GM12891 (cell line): ENCODE measurements around the gene SLC2A8.

Source experiments
- PAX5 ChIP-seq: IDR thresholded peaks from 2 replicates; pipeline ENCODE4 v1.6.1; 2011; ENCODE audit warnings: low read length, moderate library complexity, mild to moderate bottlenecking; ENCODE audit not compliant: insufficient read depth, severe bottlenecking
- POLR2A ChIP-seq: IDR thresholded peaks from 2 replicates; pipeline ENCODE4 v1.6.1; 2011; ENCODE audit warnings: low read depth, low read length, control low read depth
- POLR2AphosphoS5 ChIP-seq: IDR thresholded peaks from 2 replicates; pipeline ENCODE4 v1.6.1; 2011; ENCODE audit warnings: low read depth, low read length, control low read depth
- POU2F2 ChIP-seq: IDR thresholded peaks from 2 replicates; pipeline ENCODE4 v1.6.1; 2011; ENCODE audit warnings: low read depth, mild to moderate bottlenecking, control low read depth, low read length, moderate library complexity
- SPI1 ChIP-seq: IDR thresholded peaks from 2 replicates; pipeline ENCODE4 v1.6.1; 2011; ENCODE audit warnings: low read depth, low read length, control low read depth
- TAF1 ChIP-seq: IDR thresholded peaks from 2 replicates; pipeline ENCODE4 v1.6.1; 2011; ENCODE audit warnings: low read depth, low read length, control low read depth

DNA sequence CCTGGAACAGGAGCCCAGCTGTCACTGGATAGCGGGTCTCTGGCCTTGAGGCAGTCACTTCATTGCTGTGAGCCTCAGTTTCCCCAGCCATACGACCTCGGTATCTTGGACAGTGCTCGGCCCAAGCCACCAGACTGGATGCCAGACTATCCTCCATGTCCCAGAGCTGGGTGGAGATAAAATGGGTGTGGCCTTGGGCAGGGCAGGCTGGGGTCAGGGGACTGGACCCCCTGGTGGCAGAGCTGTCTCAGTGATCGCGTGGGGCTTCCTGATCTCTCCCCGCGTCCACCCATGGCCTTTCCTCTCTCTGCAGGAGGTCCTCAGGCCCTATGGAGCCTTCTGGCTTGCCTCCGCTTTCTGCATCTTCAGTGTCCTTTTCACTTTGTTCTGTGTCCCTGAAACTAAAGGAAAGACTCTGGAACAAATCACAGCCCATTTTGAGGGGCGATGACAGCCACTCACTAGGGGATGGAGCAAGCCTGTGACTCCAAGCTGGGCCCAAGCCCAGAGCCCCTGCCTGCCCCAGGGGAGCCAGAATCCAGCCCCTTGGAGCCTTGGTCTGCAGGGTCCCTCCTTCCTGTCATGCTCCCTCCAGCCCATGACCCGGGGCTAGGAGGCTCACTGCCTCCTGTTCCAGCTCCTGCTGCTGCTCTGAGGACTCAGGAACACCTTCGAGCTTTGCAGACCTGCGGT, 10.0 kb downstream of the SLC2A8 start:
- TF ChIP-seq POLR2AphosphoS5 (no peak), POLR2A (no peak), TAF1 (no peak), SPI1 (no peak), POU2F2 (no peak), PAX5 (no peak)
